ENCODE measurements around the gene SHB.

SHB gene

GRCh38 chr9:38017149-38017884 lies 51.7 kb downstream of the SHB start:
- no peak for DNase-seq (ENCODE audit: extremely low spot score)
- no peak for TF ChIP-seq L3MBTL2 (conservative IDR thresholded peaks at IDR 0.05)
- TF ChIP-seq PKNOX1 (IDR thresholded peaks at IDR 0.05) = no peak
- TF ChIP-seq SP1 (IDR thresholded peaks at IDR 0.05) = no peak
- no peak for TF ChIP-seq CTBP1 (IDR thresholded peaks at IDR 0.05; ENCODE audit: borderline replicate concordance)
- no peak for TF ChIP-seq ELF4 (IDR thresholded peaks at IDR 0.05)
- TF ChIP-seq TARDBP (IDR thresholded peaks at IDR 0.05) = no peak
- TF ChIP-seq NFRKB (IDR thresholded peaks at IDR 0.05) = no peak
- TF ChIP-seq ZNF384 (IDR thresholded peaks at IDR 0.05) = no peak
- TF ChIP-seq LEF1 (IDR thresholded peaks at IDR 0.05; ENCODE audit: borderline replicate concordance) = no peak
- TF ChIP-seq BHLHE40 (IDR thresholded peaks at IDR 0.05; ENCODE audit: borderline replicate concordance) = no peak
- no peak for TF ChIP-seq FOXK2 (IDR thresholded peaks at IDR 0.05)
- ChIA-PET POLR2A (interaction anchor here (1.3 kb wide), 1 partner anchor 51 kb away, joined by 3 read pairs; no protein-coding TSS in a partner anchor), CTCF (no interaction called here)

- ChIA-PET CTCF (no interaction called here), POLR2A (interaction anchor here (1.3 kb wide), 1 partner anchor 52 kb away, joined by 3 read pairs; no protein-coding TSS in a partner anchor)
- no peak for DNase-seq (ENCODE audit: extremely low spot score)
- no peak for TF ChIP-seq FOXM1 (IDR thresholded peaks at IDR 0.05; ENCODE audit: borderline replicate concordance)
These were observed 52.5 kb downstream of the SHB start for GRCh38 chr9:38016375-38017135.

GRCh38 chr9:38015906-38016305 lies 53.1 kb downstream of the SHB start:
- no peak for DNase-seq (ENCODE audit: extremely low spot score)
- ChIA-PET CTCF (no interaction called here), POLR2A (no interaction called here)
- TF ChIP-seq LEF1 (IDR thresholded peaks at IDR 0.05; ENCODE audit: borderline replicate concordance) (no peak), ARNT (IDR thresholded peaks at IDR 0.05) (no peak), TARDBP (IDR thresholded peaks at IDR 0.05) (no peak), HDGF (IDR thresholded peaks at IDR 0.05; ENCODE audit: borderline replicate concordance) (no peak), CTBP1 (IDR thresholded peaks at IDR 0.05; ENCODE audit: borderline replicate concordance) (no peak), PKNOX1 (IDR thresholded peaks at IDR 0.05) (no peak), BHLHE40 (IDR thresholded peaks at IDR 0.05; ENCODE audit: borderline replicate concordance) (no peak), NFRKB (IDR thresholded peaks at IDR 0.05) (no peak), ZNF384 (IDR thresholded peaks at IDR 0.05) (no peak), SUZ12 (IDR thresholded peaks at IDR 0.05) (no peak), FOXK2 (IDR thresholded peaks at IDR 0.05) (no peak)

DNA sequence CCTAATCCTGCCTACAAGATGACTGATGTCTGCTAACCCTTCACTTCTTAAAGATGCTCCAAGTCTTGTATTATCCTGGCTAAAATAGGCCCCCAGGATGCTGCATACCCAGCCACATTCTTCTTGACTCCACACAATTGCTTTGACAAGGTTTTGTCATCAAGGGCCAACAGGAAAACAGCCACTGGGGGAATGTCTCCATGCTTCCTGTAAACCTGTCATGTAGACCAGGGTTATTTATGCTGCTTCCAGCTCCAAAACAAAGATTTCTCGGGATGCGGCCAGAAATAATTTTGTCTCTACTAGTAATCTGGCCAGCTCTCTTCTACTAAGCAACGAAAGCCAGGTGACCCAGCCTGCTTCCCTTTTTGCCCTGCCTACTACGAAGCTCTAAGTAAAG lies 53.8 kb downstream of the SHB start:
- no peak for DNase-seq (ENCODE audit: extremely low spot score)
- no peak for TF ChIP-seq LEF1 (IDR thresholded peaks at IDR 0.05; ENCODE audit: borderline replicate concordance)
- TF ChIP-seq ARNT (IDR thresholded peaks at IDR 0.05) = no peak
- TF ChIP-seq FOXM1 (IDR thresholded peaks at IDR 0.05; ENCODE audit: borderline replicate concordance) = no peak
- TF ChIP-seq FOXK2 (IDR thresholded peaks at IDR 0.05) = no peak
- no peak for TF ChIP-seq FOXA1 (IDR thresholded peaks at IDR 0.05)
- TF ChIP-seq SP1 (IDR thresholded peaks at IDR 0.05) = no peak
- no peak for TF ChIP-seq BHLHE40 (IDR thresholded peaks at IDR 0.05; ENCODE audit: borderline replicate concordance)
- no peak for TF ChIP-seq TARDBP (IDR thresholded peaks at IDR 0.05)
- TF ChIP-seq L3MBTL2 (conservative IDR thresholded peaks at IDR 0.05) = no peak
- no peak for TF ChIP-seq ELF4 (IDR thresholded peaks at IDR 0.05)
- no peak for TF ChIP-seq ZNF384 (IDR thresholded peaks at IDR 0.05)
- TF ChIP-seq CTBP1 (IDR thresholded peaks at IDR 0.05; ENCODE audit: borderline replicate concordance) = no peak
- TF ChIP-seq SUZ12 (IDR thresholded peaks at IDR 0.05) = no peak
- no peak for TF ChIP-seq NFRKB (IDR thresholded peaks at IDR 0.05)
- TF ChIP-seq HDGF (IDR thresholded peaks at IDR 0.05; ENCODE audit: borderline replicate concordance) = no peak
- TF ChIP-seq PKNOX1 (IDR thresholded peaks at IDR 0.05) = no peak
- ChIA-PET POLR2A (no interaction called here), CTCF (no interaction called here)

- ChIA-PET POLR2A (interaction anchor here (0.7 kb wide), 1 partner anchor 19 kb away, joined by 3 read pairs; no protein-coding TSS in a partner anchor), CTCF (no interaction called here)
- no peak for DNase-seq (ENCODE audit: extremely low spot score)
- TF ChIP-seq ARNT (IDR thresholded peaks at IDR 0.05) (no peak), NFRKB (IDR thresholded peaks at IDR 0.05) (no peak), FOXA1 (IDR thresholded peaks at IDR 0.05) (no peak), L3MBTL2 (conservative IDR thresholded peaks at IDR 0.05) (no peak), SUZ12 (IDR thresholded peaks at IDR 0.05) (no peak), CTBP1 (IDR thresholded peaks at IDR 0.05; ENCODE audit: borderline replicate concordance) (no peak)
These were observed 56.1 kb downstream of the SHB start for GRCh38 chr9:38012767-38013450.

DNA sequence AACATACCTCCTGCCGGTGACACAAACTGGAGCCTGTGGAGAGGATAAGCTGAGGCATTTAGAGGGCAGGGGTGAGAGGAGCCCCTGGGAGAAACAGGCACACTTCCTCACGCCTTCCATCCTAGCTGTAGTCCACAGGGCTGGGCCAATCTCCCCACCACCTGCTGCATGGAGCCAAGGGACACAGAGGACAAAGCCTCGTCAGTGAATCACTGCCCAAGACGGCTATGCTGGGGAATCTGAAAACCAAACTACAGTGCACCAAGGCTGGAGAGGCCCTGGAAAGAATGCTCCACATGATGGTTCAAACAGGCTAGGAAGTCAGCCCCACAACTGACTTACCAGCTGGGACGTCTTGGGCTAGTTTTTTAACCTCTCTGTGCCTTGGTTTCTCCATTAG lies 57.0 kb downstream of the SHB start:
- ChIA-PET CTCF (interaction anchor here (1.2 kb wide), 1 partner anchor 99 kb away, joined by 4 read pairs; no protein-coding TSS in a partner anchor), POLR2A (no interaction called here)
- DNase-seq (ENCODE audit: extremely low spot score) = no peak
- TF ChIP-seq ELF4 (IDR thresholded peaks at IDR 0.05) = no peak
